G401 (cell line): ENCODE measurements around the gene TCF12. TPM values are rescaled to one million over a fixed set of nuclear protein-coding genes. Genes with fewer than 3 reads are reported as not detected.
"Not testable (repeated sequence)": the region's sequence is repeated elsewhere in the genome, so short reads cannot be mapped to it uniquely, and the experiment has no call there.

ENCODE experiments used
- DNase-seq: peaks from one replicate; pipeline ENCODE4 v3.0.0-alpha.2; 2015; ENCODE audit warnings: low spot score
- in situ Hi-C: cut with HindIII; loops from 2 replicates; pipeline ENCODE4 v1.10.0; 2016; ENCODE audit warnings: low sequenced_read_pairs, mixed read lengths
- total RNA-seq: library from RNA; depleted of rRNA; stranded (reverse); fragments of >200 nt; shearing (Covaris generic); gene quantifications from 2 replicates; pipeline ENCODE4 v1.2.3, GENCODE V29; 2014

TCF12 gene
- total RNA-seq, 1 experiment from 2014 or later, result 55.3 TPM

DNA sequence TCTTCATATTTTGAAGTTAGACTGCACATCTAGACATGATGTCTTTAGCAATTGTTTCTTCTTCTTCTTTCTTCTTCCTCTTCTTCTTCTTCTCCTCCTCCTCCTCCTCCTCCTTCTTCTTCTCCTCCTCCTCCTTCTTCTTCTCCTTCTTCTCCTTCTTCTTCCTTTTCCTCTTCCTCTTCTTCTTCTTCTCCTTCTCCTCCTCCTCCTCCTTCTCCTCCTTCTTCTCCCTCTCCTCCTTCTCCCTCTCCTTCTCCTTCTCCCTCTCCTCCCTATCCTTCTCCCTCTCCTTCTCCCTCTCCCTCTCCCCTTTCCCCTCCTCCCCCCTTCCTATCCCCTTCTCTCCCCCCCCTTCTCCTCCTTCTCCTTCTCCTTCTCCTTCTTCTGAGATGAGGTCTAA, 21.9 kb downstream of the TCF12 start:
- DNase-seq, result no peak
- in situ Hi-C loops, result no loop called here

DNA sequence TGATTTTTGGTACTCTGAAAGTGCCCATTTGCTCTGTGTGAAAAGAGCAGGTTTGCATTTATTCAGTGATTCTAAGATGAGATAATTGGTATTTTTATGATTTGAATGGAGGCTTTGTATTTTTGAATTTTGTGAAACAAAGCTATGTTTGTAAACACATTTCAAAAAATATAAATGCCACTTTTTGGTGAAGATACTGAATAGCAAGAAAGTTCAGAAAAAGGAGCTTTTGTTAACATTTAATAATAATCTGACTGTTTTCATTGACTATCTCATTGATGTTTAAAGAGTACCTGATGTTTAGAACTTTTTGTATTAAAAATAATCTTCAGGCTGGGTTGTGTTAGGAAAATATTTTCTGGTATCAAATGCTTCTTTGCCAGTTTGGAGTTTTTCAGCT, 23.7 kb downstream of the TCF12 start:
- no peak for DNase-seq
- in situ Hi-C loops, result no loop called here

DNA sequence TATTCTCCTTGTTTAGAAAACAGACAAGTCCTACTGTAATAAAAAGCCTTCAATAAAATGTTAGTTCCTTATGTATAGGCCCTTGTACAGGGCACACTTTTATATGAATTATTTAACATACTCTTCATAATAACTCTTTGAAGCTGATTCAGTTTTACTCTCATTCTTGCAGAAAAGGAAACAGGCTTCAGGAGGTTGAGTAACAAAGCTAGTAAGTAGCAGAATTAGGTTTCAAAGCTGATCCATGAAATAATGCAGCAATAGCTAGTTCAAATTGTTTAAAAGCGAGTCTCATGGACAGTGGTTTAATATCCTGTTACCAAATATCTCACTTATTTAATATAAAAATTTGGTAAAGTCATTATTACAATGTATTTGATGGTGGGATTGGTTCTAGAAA, 25.0 kb downstream of the TCF12 start:
- in situ Hi-C loops, result no loop called here
- no peak for DNase-seq

DNA sequence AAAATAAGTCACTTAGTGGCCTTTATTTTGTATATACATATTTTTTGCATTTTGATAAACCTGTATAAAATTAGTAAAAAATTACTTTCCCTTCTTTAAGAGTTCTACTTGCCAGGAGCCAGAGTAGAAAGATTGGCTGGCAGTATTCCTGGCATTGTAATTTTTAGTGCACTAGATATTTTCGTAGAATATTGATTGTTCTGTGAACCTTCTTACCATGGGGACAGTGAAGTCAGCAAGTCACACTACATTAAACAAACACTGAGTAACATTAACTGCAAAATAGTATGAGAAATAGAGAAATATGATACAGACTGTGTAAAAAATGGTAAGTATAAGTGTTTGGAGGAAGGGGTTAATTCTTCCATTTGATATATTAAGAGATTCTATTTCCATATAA, 26.0 kb downstream of the TCF12 start:
- in situ Hi-C loops, result no loop called here
- DNase-seq, result no peak

DNA sequence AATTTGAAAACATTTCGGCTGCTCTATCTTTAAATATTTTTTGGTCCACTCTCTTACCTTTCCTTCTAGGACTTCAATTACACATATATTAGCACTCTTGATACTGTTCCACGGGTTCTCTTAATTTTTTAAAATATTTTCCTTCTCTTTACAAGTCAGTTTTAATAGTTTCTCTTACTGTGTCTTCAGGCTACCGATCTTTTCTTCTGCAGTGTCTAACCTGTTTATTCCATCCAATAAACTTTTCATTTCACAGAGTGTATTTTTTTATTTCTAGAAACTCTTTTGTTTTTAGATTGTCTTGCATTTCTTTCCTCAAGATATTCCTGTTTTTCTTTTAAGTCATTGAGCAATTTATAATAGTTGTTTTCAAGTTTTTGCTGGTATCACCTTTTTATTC, 27.7 kb downstream of the TCF12 start:
- in situ Hi-C loops, result no loop called here
- no peak for DNase-seq

DNA sequence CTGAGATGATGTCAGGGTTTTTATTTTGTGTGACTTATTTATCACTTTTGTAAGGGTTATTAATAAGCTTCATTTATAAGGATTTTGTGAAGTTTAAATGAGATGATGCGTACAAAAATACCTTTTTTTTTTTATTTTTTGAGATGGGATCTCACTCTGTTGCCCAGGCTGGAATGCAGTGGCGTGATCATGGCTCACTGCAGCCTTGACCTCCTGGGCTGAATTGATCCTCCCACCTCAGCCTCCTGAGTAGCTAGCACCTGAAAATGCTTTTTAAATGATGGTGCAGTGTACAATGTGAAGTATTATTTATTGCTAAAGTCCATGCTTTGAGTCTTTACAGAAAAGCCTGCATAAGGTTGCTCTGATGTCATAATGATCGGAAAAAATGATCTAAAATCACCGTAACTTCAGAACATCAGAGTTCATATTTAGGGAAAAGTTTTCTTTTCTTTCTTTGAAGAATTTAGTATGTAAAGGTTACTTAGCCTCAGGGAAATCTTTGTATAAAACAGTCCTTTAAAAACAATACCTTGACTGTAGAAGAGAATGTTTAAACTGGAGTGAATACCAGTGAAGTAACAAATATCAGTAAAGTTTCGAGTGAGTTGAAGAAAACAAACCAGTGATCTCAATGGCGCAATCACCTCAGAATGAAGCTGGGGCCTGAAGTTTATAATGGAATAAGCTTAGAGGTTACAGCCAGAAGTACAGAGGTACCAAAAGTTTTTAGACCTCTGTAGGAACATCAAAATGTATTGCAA, 29.7 kb downstream of the TCF12 start:
- no peak for DNase-seq
- in situ Hi-C loops, result no loop called here

DNA sequence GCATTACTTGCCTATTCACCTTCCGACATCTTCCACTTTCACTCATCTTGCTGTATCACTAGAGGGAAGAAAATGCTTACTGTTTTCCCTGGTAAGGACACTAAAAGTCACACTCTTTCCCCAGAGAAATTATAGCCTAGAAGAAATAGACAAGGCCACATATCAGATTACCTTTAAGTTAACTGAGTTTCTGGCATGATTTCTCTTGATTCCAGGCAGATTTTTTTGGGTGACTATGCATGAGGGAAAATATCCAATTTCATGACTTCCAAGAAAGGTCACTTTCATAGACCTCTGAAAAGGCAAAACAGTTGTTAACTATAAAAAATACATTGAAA, 30.3 kb downstream of the TCF12 start:
- in situ Hi-C loops, result no loop called here
- no peak for DNase-seq

DNA sequence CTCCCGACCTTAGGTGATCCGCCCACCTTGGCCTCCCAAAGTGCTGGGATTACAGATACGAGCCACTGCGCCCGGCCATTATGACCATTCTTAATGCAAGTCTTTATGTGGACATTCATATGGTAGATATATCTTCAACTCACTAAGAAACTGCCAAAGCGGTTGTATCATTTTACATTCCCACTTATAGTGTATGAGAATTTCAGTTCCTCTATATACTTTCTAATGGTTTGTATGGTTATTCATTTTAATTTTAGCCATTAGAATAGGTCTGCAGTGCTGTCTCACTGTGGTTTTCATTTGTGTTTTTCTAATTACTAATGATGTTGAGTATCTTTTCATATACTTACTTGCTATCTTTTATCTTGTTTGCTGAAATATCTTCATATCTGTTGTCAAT, 32.5 kb downstream of the TCF12 start:
- in situ Hi-C loops, result no loop called here

DNA sequence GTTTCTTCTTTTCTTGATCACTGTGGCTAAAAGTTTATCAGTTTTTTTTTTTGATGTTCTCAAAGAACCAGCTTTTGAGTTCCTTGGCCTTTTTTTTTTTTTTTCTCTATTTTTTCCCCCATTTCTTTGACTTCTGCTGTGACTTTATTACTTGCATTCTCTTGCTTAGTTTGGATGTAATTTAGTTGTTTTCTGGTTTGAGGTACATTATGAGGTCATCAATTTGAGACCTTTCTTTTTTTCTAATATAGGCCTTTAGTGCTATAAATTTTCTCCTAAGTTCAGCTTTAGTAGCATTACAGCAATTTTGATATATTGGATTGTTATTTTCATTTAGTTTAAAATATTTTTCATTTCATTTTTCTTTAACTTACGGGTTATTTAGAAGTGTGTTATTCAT, 35.3 kb downstream of the TCF12 start:
- in situ Hi-C loops, result no loop called here
- no peak for DNase-seq

More for the DNA sequence above, 32.5 kb downstream of the TCF12 start:
- no peak for DNase-seq

DNA sequence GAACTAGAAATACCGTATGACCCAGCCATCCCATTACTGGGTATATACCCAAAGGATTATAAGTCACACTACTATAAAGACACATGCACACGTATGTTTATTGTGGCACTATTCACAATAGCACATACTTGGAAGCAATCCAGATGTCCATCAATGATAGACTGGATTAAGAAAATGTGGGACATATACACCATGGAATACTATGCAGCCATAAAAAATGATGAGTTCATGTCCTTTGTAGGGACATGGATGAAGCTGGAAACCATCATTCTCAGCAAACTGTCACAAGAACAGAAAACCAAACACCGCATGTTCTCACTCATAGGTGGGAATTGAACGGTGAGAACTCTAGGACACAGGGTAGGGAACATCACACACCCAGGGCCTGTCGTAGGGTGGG, 36.6 kb downstream of the TCF12 start:
- in situ Hi-C loops, result not testable (repeated sequence)

DNA sequence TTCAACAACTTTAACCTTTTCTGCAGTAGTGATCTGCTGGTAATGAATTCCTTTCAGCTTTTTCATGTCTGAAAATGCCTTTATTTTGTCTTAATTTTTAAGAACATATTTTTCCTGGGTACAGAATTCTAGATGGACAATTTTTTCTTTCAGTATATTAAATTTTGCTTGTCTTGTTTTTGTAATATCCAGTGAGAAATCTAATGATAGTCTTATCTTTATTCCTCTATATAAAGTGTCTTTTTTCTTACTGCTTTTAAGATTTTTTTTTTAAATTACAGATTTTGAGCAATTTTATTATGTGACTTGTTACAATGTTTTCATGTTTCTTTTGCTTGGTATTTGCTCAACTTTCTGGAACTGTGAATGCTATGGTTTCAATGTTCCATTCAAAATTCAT, 38.1 kb downstream of the TCF12 start:
- no peak for DNase-seq
- in situ Hi-C loops, result no loop called here

More for the DNA sequence above, 36.6 kb downstream of the TCF12 start:
- DNase-seq, result not testable (repeated sequence)

DNA sequence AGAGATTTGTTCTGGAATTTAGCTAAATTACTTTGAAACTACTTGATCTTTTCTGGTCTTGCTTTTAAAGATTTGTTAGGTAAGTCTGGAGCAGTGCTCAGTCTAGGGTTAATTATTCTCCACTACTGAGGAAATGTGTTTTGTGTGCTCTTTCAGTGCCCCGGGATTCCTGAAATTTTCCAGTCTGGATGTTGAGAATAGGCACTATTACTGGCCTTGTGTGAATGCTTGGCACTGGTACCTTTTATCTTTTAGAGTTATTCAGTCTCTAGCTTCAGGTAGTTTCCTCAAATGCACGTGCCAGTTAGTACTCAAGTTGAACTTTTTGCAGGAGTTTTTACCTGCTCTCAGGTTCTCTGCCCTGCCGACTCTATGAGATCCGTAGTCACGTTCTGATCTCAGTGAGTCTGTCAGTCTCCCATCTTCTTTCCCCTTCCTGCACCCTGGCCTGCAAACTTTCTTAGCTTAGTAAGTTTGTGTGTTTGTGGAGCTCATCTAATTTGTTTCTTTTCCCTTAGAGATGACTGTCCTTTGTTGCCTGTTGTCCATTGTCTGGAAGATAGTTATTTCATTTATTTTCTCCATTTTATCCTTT, 39.5 kb downstream of the TCF12 start:
- in situ Hi-C loops, result no loop called here
- no peak for DNase-seq

DNA sequence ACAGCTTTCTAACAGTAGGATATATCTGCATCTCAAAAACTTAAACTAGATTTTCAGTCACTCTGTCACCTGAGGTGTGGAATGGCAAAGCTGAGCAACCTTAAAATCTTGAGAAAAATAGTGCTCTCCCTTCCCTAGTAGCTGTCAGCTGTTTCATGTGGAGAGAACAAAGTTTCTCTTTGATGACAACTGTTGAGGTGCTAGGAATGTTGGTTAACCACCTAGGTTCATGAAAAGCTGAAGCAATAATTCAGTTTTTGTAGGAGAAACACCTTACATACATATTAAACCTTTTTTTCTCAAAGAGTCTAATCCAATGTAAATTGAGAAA, 40.8 kb downstream of the TCF12 start:
- in situ Hi-C loops, result no loop called here
- DNase-seq, result no peak

DNA sequence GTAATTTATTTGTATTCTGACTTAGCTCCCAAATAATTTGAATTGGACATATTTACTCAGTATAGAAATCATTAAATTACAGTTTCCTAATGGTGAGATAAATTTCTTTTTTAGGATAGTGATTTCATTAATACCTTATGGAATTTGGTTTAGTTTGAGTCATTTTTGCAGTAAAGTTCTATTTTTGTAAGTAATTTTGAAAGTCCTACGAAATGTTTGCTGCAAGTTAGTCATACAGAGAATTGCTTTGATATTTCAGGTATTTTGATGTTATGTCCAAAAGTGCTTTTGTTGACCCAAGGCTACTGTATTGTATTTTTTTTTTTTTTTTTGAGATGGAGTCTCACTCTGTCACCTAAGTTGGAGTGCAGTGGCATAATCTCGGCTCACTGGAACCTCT, 41.7 kb downstream of the TCF12 start:
- no peak for DNase-seq
- in situ Hi-C loops, result no loop called here

DNA sequence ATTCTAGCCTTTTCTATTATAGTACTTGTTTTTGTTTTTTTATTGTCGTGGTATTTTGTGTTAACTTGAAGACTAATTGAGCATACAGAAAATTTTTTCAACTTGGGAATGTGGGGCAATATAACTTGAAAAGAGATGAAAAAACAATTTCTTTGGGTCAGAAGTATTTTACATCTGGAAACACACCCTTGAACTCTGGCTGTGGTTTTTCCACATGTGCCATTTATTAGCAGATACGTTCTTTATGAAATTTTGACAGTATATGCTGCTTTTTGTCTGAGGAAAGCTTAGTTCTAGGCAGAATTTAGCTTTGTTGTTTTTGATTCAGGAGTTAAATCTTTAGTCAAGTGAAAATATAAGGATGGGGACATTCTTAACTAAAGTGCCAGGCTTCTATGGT, 44.7 kb downstream of the TCF12 start:
- in situ Hi-C loops, result no loop called here
- no peak for DNase-seq

DNA sequence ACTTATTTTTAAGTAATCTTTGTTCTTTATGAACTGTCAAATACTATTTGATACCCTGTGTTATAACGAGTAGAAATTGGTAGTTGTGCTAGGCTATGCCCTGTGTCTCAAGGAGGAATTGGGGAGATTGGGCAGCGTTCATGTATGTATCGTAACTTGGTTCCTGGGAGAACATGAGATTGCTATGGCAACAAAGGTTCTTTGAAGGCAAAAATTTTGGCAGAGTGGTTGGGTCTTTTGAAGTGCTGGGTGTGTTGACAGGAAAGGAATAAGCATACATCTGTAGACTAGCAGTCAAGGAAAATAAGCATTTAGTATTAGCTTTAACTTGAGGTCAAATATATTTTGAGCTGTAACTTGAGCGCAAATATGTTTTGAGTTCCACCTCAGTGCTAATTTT, 45.3 kb downstream of the TCF12 start:
- no peak for DNase-seq
- in situ Hi-C loops, result no loop called here

DNA sequence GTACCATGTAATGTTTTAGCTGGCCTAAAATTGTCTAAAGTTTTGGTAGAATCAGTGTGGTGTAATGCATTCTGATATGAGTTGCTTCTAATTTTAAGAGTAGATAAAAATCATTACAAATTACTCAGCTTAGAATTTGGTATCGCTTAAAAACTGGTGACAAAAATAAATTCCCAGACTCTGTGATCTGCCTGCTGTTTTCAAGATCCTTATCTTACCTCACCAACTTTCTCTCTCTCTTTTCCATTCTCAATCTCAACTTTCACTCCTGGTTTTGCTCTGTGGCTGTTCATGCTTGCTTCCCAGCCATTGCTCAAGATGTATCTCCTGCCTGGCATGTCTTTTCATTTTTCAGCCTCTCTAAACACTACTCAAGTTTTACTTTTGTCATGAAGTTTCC, 45.7 kb downstream of the TCF12 start:
- in situ Hi-C loops, result no loop called here
- no peak for DNase-seq

DNA sequence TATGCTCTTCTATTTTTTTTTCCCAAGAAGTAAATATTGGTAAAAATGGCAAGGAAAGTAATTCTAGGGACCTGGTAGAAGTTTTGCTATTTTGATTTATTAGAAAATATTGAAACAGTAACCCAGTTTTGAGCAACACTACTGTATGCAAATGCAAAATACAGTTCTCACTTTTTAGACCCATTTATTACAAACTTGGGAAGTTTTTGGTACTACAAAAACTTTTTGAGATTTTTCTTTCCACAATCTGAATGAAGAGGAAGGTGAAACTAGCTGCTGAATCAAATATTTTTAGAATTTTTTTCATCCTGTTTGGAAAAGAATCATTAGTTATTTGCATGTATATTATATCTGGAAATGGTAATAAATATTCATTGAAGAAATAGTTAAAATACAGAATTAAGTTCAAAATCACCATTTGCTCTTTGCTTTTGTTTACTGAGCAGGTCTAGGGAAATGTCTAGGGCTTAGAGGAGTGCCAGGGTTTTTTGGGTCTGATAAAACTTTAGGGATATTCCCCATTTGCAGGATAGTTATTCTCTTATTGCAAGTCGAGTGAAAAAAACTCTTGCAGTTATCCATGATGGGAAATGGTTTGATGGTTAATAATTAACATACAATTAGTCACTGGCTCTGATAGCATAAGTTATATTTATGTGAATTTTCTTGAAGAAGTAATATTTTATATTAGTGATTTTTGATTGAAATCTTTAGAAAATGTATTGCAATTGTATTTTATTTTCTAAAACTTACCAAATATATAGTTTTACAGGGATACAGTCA, 47.0 kb downstream of the TCF12 start:
- DNase-seq, result no peak
- in situ Hi-C loops, result no loop called here

DNA sequence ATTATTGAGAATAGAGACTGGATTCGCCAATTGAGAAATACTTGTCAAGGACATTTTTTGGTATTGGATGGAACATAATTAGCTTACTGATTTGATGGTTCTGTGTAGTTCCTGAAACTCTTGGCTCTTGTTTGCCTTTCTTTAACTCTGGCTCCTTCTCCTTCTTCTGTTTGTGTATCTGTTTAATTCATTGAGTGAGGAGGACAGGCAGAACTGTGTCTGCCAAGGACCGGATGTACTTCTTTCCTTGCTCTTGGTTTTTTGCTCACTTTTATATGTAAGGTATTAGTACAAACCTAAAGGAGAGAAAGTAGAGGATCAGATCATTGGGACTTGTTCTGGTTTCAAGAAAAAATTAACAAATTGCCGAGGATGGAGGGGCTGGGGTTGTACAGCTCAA, 48.9 kb downstream of the TCF12 start:
- no peak for DNase-seq
- in situ Hi-C loops, result no loop called here

DNA sequence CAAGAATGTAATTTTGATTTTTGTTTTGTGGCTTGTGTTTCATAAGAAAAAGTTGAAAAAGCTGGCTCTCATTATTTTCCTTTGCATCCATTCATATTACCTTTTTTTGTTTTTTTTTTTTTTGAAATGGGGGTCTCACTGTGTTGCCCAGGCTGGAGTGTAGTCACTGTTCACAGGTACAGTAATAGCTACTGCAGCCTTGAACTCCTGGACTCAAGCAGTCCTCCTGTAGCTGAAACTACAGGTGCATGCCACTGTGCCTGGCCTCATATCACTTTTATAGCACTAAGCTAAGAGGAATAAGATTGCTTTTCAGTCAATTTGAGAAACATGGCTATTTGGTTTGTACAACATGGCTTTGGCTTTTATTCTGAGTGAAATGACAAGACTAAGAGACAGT, 49.8 kb downstream of the TCF12 start:
- no peak for DNase-seq
- in situ Hi-C loops, result no loop called here

DNA sequence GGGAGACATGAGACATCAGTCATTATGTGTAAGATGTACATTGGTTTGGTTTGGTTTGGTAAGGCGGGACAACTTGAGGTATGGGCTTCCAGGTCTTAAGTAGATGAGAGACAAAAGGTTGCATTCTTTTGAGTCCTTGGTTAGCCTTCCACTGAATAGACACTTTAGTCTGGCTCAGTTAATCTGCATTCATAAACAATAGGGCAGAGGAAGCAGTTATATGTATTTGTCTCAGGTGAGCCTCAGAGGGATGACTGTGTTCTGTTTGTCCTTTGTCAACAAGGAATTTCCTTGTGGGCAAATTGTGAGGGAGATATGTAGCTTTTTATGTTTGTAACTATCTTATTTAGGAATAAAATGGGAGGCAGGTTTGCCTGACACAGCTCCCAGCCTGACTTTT, 50.4 kb downstream of the TCF12 start:
- DNase-seq, result no peak
- in situ Hi-C loops, result no loop called here
